ENCODE measurements around the gene GNAL.

GRCh38 chr18:11728249-11728648 is 39.2 kb downstream of the GNAL start:
- no peak for TF ChIP-seq CTCF (IDR thresholded peaks at IDR 0.05; ENCODE audit: low read depth, low read length, missing input control)
- TF ChIP-seq REST (IDR thresholded peaks at IDR 0.05): no peak
- no peak for TF ChIP-seq MAX (IDR thresholded peaks at IDR 0.05)

Data from liver (tissue), 2 donors.